Measurements from ENCODE around the gene SNX32.
"Not testable (repeated sequence)": the region's sequence is repeated elsewhere in the genome, so short reads cannot be mapped to it uniquely, and the experiment has no call there.

Gene SNX32

DNA sequence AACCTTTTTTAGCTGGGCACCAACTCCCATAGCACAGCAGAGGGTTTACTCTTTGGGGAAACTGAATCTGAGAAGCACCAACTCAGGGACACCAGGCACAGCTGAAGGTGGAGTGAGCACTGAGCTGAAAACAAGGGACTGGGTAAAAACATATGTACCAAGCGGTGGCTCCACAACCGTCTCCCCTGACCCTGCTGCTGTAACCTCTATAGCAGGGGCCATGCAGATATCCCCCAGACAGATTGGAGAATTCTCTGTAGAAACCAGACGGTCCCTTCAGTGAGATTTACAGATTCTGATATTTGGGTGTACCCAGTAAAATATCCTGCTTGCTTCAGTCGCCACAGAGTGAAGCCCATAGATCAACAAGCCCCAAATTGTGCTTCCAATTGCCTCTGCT lies 4.3 kb upstream of the SNX32 start:
- no peak for DNase-seq

GRCh38 chr11:65832231-65832630 lies 1.5 kb upstream of the SNX32 start:
- DNase-seq, result not testable (repeated sequence)

DNA sequence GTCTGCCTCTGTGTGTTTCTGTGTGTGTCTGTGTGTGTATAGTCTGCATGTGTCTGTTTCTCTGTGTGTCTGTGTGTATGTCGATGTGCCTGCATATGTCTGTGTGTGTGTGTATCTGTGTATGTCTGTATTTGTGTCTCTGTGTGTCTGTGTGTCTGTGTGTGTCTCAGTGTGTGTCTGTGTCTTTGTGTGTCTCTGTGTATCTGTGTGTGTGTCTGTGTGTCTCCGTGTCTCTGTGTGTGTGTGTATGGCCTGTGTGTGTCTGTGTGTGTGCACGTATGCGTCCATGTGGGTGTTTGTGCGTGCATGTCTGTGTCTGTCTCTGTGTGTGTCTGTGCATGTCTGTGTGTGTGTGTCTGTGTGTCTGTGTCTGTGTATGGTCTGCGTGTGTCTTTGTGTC lies 439 bp downstream of the SNX32 start:
- DNase-seq, result no peak

DNA sequence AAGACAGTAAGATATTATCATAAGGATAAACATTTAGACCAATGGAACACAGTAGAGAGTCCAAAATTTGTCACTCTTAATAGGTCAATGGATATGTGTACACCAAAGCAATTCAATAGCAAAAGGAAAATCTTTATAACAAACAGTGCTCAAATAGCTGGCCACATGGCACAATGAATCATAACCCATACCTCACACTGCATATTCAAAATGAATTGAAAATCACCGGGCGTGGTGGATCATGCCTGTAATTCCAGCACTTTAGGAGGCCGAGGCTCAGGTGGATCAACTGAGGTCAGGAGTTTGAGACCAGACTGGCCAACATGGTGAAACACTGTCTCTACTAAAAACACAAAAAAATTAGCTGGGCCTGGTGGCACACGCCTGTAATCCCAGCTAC lies 8.4 kb downstream of the SNX32 start:
- DNase-seq, result no peak

DNA sequence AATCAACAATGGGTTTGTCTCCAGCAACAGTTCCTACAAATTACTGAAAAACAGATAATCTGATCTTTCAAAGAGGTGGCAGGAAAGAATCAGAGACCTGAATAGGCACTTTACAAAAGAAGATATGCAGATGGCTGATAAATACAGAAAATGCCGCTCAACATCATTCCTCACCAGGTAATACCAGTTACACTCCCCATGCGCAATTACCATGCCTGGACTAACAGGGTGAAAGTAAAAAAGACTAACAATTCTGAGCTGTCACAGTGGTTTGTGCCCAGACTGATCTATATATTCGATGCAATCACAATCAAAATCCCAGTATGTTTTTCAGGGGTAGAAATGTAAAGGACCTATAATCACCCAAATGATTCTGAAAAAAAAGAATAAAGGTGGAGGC lies 10.0 kb downstream of the SNX32 start:
- DNase-seq, result no peak

- no peak for DNase-seq
These were observed 10.6 kb downstream of the SNX32 start for GRCh38 chr11:65844231-65844872.

GRCh38 chr11:65847746-65848145 lies 14.0 kb downstream of the SNX32 start:
- no peak for DNase-seq

- DNase-seq, result not testable (repeated sequence)
These were observed 14.9 kb downstream of the SNX32 start for GRCh38 chr11:65848693-65849092.

GRCh38 chr11:65849366-65849765 lies 15.6 kb downstream of the SNX32 start:
- DNase-seq, result no peak

DNA sequence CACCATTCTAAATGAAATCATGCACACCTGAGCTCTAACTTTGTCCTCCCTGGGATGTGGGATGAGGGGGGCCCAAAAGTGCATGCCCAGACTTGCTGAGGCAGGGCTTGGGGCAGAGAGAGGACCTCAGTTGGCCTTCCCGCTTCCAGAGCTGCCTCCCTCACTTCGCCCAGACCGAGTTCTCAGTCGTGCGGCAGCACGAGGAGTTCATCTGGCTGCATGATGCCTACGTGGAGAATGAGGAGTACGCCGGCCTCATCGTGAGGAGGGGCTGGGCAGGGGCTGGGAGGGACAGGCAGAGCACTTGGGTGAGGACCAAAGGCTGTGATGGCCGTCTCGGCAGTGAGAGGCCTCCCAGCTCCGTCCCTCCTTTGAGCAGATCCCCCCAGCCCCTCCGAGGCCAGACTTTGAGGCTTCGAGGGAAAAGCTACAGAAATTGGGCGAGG lies 16.0 kb downstream of the SNX32 start:
- no peak for DNase-seq

DNA sequence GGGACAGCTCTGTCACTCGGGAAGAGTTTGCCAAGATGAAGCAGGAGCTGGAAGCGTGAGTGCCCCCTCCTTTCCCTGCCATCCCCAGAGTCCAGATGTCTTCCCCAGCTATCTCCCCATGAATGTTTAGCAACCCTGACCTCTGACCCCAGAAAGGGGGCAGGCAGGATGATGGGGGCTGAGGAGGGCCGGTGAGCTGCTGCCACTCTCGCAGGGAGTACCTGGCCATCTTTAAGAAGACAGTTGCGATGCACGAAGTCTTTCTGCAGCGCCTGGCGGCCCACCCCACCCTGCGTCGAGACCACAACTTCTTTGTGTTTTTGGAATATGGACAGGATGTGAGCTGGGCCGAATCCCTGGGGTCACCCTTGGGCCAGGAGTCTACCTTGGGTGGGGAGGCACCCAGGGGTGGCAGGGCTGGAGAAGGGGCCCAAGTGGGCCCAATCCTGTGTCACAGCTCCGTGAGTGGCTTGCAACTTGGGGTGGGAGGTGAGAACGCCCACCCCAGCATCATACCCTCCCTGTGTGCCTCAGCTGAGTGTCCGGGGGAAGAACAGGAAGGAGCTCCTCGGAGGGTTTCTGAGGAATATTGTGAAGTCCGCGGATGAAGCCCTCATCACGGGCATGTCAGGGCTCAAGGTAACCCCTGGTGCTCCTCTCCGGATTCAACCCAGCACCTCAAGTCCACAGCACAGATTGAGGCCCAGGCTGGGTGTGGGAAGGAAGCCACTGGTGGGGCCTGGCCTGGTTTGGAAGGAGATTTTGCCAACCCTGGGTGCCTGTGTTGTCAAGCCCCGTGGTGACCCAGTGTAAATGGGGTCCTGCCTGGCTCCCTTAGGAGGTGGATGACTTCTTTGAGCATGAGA lies 16.7 kb downstream of the SNX32 start:
- no peak for DNase-seq

- no peak for DNase-seq
These were observed 17.4 kb downstream of the SNX32 start for GRCh38 chr11:65851083-65851579.

DNA sequence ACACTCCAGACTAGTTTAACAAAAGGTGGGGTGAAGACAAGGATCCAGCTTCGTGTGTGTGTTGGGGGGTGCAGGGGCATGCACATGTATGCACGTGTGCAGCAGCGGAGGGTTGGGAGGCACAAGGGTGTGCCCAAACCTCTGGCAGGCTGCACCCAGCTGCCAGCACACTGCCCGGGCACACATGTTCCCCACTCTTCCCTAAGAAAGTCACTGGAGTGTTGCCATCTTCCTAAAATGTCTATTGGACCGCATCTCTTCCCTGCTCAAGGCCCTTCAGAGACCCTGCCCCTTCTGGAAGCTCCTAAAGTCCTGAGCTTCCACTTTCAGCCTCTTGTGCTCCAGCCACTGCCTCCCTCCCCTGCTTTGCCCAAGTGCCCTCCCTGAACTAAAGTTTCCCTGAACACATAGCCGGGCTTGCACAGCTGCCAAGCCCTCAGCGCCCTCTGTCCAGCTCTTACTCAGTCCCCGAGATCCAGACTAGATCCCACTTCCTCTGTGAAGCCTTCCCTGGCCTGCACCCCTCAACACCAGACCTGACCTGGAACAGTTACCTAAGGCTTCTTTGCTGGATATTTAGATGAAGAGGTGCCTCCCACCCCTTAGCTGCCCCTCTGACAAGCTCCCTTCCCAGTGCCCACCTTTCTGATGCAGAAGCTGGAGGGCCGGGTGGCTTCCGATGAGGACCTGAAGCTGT lies 18.2 kb downstream of the SNX32 start:
- DNase-seq, result no peak

DNA sequence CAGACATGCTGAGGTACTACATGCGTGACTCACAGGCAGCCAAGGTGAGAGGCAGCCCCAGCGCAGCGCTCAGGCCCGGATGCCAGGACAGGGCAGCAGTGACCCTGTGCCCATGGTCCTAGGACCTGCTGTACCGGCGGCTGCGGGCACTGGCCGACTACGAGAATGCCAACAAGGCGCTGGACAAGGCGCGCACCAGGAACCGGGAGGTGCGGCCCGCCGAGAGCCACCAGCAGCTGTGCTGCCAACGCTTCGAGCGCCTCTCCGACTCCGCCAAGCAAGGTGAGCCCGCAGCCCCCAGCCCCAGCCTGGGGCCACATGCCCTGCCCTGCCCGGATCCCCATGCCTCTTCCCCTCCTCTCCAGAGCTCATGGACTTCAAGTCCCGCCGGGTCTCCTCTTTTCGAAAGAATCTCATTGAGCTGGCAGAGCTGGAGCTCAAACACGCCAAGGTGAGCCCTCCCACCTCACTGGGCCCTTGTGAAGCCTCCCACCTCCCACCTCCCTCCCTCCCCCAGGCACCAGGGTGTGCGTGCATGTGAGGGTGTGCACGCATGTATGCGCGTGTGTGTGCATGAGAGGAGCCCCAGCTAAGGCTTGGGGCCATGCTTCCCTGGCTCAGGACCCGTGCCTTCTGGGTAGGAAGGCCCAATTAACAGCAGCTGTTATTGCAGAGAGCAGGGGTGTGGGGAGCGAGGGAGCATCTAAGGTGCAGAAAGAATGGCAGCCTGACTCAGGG lies 18.9 kb downstream of the SNX32 start:
- DNase-seq, result no peak

DNA sequence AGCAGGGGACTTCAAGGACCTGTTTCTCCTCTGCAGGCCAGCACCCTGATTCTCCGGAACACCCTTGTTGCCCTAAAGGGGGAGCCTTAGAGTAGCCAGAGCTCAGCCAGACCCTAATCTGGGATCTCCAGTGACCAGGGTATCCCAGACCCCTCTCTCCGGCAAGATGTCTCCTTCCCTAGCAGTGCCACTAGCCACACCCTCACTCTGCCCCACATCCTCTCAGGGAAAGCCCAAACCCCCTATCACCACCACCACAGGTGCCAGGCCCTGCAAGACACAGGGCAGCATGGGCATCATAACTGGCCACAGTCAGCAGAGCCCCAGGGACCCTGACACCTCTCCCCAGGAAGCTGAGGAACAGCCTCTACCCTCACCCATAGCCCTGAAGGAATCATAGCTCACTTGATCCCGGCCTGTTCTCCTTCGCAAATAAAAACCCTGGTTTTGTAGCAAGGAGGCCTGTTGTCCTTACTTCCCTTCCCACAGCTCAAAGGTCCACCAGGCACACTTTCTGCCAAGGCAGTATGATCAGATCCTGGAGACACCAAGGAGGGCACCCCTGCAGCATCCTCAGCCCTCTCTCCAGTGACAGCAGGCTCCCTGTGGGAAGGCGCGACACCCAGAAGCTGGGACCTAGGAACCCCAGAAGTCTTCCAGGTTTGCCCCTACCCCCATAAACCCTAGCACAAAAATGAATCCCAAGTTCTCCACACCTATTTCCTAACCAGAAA lies 19.6 kb downstream of the SNX32 start:
- no peak for DNase-seq

DNA sequence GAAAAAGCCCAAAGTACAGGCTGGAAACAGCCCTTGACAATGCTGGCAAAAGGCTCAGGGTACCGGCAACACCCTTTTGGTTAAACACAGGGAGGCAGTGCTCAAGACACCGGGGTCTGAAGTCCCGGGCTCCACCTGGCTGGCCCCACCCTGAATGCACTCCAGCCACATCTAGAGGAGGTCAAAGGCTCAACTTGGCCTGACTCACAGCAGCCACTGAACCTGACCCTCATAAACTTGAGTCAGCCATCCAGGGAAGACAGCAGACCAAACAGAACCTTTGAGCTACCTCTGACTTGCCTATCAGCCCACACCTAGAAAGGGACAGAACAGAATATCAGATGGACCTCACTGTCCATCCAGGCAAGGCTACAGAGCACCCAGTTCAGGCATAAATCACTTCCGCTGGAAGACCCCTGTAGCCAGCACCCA lies 20.4 kb downstream of the SNX32 start:
- DNase-seq, result no peak

- DNase-seq, result no peak
These were observed 21.4 kb downstream of the SNX32 start for GRCh38 chr11:65854852-65855837.

DNA sequence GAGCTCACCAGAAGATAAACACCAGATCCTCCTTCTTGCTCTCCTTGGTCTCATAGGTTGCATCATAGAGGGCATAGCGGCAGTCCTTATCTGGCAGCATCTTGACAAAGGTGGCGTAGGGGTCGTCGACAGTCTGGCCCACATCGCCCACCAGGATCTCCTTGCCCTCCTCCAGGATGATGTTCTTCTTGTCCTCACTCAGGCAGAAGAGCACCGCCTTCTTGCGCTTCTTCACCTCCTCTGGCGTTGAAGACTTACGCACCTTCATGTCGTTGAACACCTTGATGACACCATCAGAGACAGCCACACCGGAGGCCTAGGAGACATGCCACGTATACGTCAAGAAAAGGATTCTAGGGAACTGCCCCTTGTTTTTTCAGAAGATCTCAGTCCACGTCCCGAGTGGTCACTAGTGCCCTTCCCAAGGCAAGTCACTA lies 22.2 kb downstream of the SNX32 start:
- no peak for DNase-seq

DNA sequence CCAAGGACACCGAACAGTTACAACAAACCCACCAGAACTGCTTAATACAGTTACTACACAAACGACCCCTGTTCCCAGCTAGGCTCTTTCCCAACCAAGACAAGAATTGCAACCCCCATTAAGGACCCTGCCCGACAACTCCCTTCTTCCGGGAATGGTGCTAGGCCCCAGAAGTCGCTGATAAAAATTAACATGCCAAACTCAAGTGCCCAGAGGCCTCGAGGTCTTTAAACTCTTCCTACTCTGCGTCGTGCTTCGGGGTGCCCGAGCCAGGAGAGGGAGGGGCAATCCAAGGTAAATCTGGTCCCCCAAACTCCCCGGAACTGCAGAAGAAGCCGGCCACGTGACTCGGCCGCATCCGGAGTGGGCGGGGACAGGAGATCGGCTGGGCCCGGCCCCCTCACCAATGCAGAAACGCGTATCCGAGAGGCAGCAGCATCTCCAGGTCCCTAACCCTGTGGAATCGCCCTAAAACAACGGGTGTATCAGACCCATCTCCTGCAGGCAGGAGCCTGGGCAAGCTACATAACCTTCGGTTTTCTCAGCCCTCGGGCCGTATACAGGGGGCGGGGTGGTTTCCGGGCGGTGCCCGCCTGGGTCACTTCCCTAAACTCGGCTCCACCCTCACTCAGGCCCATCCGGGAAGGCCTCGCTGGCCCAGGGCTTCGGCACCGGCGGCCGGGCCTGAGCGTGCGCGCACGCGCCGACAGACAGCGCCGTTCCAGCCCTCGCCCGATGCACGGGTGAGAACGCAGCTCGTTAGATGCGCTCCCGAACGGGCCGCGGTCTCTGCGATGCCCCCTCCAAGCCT lies 23.1 kb downstream of the SNX32 start:
- DNase-seq, result peak; percentile 56

DNA sequence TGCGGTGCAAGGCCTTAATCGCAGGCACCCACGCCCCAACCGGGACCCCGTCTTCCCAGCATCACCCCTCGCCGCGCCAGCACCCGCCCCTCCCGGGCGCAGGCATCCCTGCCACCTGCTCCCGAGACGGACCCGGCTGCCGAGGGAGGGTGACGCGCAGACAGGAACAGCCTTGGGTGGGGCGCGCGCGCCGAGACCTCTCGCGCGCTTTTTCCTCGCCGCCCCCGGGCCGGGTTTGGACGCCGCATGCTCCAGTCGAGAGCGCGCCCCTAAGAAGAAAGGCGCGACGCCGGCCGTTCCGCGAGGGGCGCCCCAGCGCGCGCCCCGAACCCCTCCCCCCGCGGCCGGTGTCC lies 23.7 kb downstream of the SNX32 start:
- DNase-seq, result no peak

All from fibroblast of skin of scalp (primary cell).